ENCODE results near the gene MAS1. TPM values are rescaled to one million over a fixed set of nuclear protein-coding genes. Genes with fewer than 3 reads are reported as not detected.

Gene MAS1
- total RNA-seq, 1 donor from 2014 or later = not detected

DNA sequence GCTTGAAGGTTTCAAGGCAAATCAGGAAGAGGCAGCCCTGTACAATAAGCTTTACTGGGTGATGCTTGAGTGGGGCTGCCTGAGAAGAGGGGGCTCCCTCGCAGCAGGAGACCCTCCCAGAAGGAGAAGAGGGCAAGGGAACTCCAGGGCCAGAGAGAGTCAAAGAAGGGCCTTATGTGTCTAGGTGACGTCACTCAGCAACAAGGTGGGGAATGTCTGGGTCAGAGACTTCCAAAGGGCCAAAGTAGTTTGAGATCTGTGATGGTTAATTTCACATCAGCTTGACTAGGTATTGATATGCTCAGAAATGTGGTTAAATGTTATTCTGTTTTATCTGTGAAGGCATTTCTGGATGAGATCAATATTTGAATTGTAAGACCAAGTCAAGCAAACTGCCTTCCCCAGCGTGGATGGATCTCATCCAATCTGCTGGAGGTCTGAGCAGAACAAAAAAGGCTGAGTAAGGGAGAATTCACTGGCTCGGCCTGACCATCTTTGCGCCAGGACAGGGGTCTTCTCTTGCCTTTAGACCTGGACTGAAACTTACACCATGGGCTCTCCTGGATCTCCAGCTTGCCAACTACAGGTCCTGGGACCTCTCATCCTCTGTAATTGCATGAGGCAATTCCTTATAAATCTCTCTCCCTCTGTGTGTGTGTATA, 35.9 kb downstream of the MAS1 start:
- Histone ChIP-seq H3K27me3 (ENCODE audit: control insufficient read depth, insufficient read depth, low read length) (no peaks in the 10 kb centered on the region), H3K36me3 (ENCODE audit: control insufficient read depth, insufficient read depth, low read length) (no peaks in the 10 kb centered on the region), H3K4me3 (ENCODE audit: low read depth, low read length) (no peak overlapping the region)
- TF ChIP-seq, protein P1, sequence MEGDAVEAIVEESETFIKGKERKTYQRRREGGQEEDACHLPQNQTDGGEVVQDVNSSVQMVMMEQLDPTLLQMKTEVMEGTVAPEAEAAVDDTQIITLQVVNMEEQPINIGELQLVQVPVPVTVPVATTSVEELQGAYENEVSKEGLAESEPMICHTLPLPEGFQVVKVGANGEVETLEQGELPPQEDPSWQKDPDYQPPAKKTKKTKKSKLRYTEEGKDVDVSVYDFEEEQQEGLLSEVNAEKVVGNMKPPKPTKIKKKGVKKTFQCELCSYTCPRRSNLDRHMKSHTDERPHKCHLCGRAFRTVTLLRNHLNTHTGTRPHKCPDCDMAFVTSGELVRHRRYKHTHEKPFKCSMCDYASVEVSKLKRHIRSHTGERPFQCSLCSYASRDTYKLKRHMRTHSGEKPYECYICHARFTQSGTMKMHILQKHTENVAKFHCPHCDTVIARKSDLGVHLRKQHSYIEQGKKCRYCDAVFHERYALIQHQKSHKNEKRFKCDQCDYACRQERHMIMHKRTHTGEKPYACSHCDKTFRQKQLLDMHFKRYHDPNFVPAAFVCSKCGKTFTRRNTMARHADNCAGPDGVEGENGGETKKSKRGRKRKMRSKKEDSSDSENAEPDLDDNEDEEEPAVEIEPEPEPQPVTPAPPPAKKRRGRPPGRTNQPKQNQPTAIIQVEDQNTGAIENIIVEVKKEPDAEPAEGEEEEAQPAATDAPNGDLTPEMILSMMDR (IDR thresholded peaks at IDR 0.05; ENCODE audit: insufficient read depth, low read length, poor library complexity, severe bottlenecking) = no peak
- no peak for DNase-seq (ENCODE audit: low read depth)

DNA sequence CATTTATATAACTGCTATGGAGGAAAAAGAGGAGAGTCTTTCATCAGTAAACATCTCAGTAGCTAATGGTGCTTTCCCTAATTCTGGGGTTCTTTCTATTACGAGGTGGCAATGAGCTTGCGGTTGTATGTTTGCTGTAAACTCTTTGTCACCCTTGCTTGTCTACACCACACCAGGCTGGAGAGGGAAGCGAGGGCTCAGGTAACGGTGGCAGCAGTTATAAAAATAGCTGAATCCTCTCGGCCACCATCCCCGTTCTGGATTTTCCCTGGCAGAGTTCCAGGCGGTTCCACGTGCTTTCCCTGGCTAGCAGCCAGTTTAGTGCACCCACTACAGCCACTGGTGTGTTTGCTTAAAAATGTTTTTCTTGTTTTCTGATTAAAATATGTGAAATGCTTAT, 39.0 kb downstream of the MAS1 start:
- DNase-seq (ENCODE audit: low read depth) = no peak
- TF ChIP-seq, protein P1 (IDR thresholded peaks at IDR 0.05; ENCODE audit: insufficient read depth, low read length, poor library complexity, severe bottlenecking) = no peak
- H3K36me3 ChIP-seq (ENCODE audit: control insufficient read depth, insufficient read depth, low read length) = no peaks in the 10 kb centered on the region
- no peak overlapping the region for H3K4me3 ChIP-seq (ENCODE audit: low read depth, low read length)
- no peaks in the 10 kb centered on the region for H3K27me3 ChIP-seq (ENCODE audit: control insufficient read depth, insufficient read depth, low read length)

DNA sequence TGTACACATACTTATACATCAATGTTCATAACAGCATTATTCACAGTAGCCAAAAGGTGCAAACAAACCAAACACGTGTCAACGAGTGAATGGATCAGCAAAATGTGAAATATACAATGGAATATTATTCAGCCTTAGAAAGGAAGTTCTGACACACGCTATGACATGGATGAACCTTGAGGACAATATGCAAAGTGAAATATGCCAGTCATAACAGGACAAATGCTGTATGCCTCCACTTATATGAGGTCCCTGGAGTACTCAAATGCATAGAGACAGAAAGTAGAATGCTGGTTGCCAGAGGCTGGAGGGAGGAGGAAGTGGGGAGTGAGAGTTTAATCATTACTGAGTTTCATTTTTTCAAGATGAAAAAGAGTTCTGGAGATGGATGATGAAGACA, 40.3 kb downstream of the MAS1 start:
- H3K27me3 ChIP-seq (ENCODE audit: control insufficient read depth, insufficient read depth, low read length) = no peaks in the 10 kb centered on the region
- TF ChIP-seq, protein P1 (IDR thresholded peaks at IDR 0.05; ENCODE audit: insufficient read depth, low read length, poor library complexity, severe bottlenecking) = no peak
- no peaks in the 10 kb centered on the region for H3K36me3 ChIP-seq (ENCODE audit: control insufficient read depth, insufficient read depth, low read length)
- DNase-seq (ENCODE audit: low read depth) = no peak
- no peak overlapping the region for H3K4me3 ChIP-seq (ENCODE audit: low read depth, low read length)

DNA sequence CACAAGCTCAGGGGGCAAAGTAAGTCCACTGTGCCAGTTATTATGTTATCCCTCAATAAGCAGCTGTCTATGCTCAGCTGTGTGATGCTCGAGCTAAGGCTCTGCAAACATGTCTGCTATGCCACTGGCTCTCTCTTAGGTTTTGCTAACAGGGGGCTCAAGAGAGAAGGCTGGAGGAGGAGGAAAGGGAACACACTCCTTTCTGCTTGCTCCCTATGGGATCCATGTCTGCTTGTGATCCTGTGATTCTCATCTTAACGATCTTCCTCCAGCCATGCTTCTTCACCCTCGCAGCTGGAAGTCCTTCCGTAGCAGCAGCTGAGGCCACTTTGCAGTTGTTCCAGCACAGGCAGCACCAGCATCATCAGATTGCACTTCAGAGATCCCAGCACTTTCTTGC, 41.1 kb downstream of the MAS1 start:
- TF ChIP-seq, protein P1 (IDR thresholded peaks at IDR 0.05; ENCODE audit: insufficient read depth, low read length, poor library complexity, severe bottlenecking) = no peak
- DNase-seq (ENCODE audit: low read depth) = no peak
- no peak overlapping the region for H3K4me3 ChIP-seq (ENCODE audit: low read depth, low read length)
- no peaks in the 10 kb centered on the region for H3K36me3 ChIP-seq (ENCODE audit: control insufficient read depth, insufficient read depth, low read length)
- H3K27me3 ChIP-seq (ENCODE audit: control insufficient read depth, insufficient read depth, low read length) = no peaks in the 10 kb centered on the region

DNA sequence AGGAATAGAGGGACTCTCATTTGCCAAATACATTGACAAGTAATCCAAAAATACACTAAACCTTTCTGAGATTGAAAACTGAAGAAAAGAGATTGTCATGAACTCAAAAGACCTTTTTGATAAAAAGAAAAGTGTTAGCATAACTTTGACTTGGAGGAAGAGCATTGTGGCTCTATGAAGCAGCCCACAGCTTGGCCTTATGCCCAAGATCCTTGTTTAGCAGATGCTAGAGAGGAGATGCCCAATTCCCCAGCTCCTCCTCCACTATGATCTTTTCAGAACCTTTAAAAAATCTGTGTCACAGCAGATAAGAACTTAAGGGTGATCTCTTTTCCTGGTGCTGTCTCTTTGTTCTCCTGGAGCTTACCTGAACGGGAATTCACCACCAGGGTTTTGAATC, 42.3 kb downstream of the MAS1 start:
- DNase-seq (ENCODE audit: low read depth) = no peak
- Histone ChIP-seq H3K27me3 (ENCODE audit: control insufficient read depth, insufficient read depth, low read length) (no peaks in the 10 kb centered on the region), H3K4me3 (ENCODE audit: low read depth, low read length) (no peak overlapping the region), H3K36me3 (ENCODE audit: control insufficient read depth, insufficient read depth, low read length) (no peaks in the 10 kb centered on the region)
- TF ChIP-seq, protein P1 (IDR thresholded peaks at IDR 0.05; ENCODE audit: insufficient read depth, low read length, poor library complexity, severe bottlenecking) = no peak

DNA sequence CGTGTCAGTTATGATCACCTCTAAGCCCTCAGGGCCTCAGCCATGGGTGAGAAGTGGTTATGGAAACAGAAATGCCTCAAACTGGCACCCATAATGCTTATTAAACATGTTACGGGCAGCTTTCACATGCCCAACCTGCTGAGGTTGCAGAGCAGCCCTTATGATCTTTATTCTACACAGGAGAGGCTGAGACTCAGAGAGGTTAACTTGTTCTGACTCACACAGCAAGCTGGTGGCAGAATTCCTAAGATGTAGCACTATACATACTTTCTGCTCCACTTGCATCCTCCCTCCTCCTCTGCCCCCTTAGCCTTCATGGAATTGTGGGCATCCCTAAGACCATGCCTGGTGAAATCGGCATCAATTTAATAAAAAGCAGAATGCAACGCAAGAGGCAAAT, 43.4 kb downstream of the MAS1 start:
- TF ChIP-seq, protein P1 (IDR thresholded peaks at IDR 0.05; ENCODE audit: insufficient read depth, low read length, poor library complexity, severe bottlenecking) = no peak
- no peaks in the 10 kb centered on the region for H3K27me3 ChIP-seq (ENCODE audit: control insufficient read depth, insufficient read depth, low read length)
- no peak for DNase-seq (ENCODE audit: low read depth)
- H3K4me3 ChIP-seq (ENCODE audit: low read depth, low read length) = no peak overlapping the region
- no peaks in the 10 kb centered on the region for H3K36me3 ChIP-seq (ENCODE audit: control insufficient read depth, insufficient read depth, low read length)

Measured in kidney epithelial cell (primary cell).